NCI-H748 (cell line): ENCODE measurements around the gene SLC38A2.

Experiments
- DNase-seq: peaks from one replicate; lab custom pipeline; 2025; ENCODE audit not compliant: unreplicated experiment; lab: John Stamatoyannopoulos, UW

Gene SLC38A2

DNA sequence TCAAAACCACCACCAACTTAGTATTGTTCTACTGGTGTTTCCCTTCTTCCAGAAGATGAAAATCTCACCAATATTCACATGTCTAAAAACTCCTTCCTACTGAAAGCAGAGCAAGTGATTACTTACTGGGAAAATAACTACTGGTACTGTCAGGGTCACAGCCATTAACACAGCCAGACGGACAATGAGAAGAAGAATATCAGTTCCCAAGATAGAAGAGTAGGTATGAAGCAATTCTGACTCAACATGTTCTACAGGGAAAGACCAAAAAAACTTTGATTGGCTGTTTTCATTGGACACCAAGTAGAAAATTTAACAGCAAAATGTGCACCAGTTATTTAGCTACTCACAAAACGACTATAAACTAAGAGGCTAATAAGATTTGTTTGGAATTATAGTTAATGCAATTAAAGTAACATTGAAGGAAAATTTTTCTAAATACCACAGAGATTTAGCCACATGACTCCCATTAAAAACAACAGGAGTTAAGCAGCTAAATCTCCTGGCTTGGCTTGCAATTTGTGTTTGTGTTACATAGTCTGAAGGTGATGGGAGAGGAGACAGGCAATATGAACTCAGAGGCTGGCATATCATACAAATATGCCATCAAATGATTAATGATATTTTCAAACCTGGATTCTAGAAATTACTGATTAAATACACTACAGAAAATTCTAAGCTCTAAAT lies 9.5 kb downstream of the SLC38A2 start:
- DNase-seq, result no peak

DNA sequence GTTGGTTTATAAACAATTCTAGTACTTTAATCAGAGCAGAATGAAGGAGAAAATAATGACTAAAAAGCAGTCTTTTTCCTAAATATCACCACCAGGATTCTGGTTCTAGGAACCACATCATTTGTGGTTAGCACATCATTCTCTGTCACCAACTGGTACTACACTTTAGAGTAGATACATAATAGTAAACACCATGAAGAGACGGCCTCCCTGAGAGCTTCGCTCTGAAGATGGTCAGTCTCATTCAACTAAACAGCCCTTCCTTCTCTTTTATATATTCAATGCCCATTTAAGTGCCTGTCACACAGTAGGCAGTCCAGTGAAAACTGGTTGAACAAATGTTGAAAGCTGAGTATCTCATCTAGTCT lies 10.9 kb downstream of the SLC38A2 start:
- DNase-seq, result no peak

DNA sequence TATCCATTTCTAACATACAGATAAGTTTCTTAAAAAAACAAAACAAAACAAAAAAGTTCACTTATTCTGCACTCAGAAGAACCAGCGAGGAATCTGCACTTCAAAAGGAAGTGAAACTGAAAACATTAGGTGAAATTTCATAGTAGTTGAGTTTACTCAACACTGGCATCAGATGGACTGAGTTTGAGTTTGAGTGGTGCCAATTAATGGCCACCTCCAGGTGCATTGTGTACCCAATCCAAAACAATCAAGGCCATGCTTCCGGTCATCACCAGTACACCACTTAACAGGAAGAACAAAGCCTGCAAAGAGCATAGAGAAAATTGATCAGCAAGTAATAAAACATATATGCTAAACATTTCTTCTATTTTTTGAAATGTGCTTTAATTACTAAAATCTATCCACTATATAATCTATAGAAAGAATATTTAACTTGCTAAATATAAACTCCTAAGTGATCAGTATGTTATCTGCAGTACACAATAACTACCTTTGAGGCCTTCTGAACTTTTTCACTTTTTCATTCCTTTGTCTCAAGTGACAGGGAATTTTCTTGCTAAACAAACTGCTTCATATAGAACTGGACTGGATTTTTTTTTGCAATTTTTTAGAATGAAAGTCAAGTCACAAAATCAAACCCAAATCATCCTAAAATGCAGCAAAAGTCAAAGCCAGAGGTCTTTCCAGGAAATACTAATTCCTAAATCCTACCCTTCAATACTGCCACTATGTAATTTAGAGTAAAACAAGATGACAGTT lies 11.5 kb downstream of the SLC38A2 start:
- no peak for DNase-seq

GRCh38 chr12:46360370-46360769 lies 12.2 kb downstream of the SLC38A2 start:
- no peak for DNase-seq

- DNase-seq, result no peak
Measured at GRCh38 chr12:46359667-46360280, 12.8 kb downstream of the SLC38A2 start.

DNA sequence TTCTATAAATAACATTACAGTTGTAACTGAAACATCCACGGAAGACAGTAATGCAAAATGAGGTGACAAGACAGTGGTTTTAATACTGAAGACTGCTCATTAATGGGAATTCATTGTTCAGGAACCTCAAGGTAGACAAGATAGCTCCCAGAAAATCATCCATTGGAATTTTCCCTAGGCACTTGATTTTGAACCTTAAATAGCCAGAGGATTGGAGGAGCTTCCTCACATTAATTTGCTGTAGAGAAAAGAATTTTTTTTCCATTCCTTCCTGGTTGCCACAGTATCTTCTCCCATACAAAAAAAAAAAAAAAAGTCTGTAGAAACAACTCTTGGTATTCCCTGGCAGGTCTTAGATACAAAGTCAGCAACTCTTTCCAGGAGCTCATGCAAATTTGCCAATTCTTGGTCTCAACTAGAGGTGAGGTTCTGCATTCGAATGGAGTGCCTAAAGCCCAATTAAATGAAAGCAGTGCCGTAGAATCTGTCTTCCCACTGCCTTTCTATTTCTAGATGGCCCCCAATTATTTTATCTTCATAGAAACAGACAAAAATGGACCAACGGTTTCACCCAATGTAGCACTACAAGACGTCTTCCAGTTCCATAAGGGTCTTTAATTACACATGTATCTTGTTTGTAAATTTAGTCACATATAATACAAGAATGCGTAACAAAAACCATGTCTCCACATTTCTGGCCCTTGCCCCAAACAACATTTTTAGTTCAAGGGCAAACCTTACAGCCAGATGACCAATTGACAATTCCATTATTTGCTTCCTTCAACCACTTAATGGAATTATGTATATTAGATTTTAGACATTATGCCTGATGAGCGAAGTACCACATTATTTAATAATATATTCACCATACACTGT lies 13.5 kb downstream of the SLC38A2 start:
- DNase-seq, result no peak

DNA sequence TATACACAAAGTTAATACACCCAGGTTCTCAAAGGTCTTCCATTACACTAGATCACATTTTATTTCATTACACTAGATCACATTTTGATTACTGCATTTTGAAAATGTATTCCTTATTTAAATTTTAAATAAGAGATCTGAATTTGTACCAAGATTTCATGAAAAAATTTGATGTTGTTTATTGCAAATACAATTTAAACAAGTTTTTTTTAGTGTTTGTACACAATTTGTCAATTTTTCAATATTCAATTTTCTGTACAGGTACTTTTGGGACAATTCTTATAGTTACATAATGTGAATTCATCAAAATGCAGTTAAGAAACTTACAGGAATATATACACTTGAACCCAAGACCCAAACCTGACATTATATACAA lies 14.3 kb downstream of the SLC38A2 start:
- DNase-seq, result no peak

GRCh38 chr12:46357438-46358324 lies 14.9 kb downstream of the SLC38A2 start:
- peak; percentile 12 for DNase-seq

- no peak for DNase-seq
Measured at GRCh38 chr12:46356655-46357437, 15.7 kb downstream of the SLC38A2 start.

GRCh38 chr12:46354802-46355199 lies 17.8 kb downstream of the SLC38A2 start:
- no peak for DNase-seq

GRCh38 chr12:46354111-46354801 lies 18.3 kb downstream of the SLC38A2 start:
- no peak for DNase-seq

GRCh38 chr12:46351886-46352650 lies 20.5 kb downstream of the SLC38A2 start:
- no peak for DNase-seq

- no peak for DNase-seq
Measured at GRCh38 chr12:46351138-46351537, 21.4 kb downstream of the SLC38A2 start.

- DNase-seq, result no peak
Measured at GRCh38 chr12:46349253-46349652, 23.3 kb downstream of the SLC38A2 start.

DNA sequence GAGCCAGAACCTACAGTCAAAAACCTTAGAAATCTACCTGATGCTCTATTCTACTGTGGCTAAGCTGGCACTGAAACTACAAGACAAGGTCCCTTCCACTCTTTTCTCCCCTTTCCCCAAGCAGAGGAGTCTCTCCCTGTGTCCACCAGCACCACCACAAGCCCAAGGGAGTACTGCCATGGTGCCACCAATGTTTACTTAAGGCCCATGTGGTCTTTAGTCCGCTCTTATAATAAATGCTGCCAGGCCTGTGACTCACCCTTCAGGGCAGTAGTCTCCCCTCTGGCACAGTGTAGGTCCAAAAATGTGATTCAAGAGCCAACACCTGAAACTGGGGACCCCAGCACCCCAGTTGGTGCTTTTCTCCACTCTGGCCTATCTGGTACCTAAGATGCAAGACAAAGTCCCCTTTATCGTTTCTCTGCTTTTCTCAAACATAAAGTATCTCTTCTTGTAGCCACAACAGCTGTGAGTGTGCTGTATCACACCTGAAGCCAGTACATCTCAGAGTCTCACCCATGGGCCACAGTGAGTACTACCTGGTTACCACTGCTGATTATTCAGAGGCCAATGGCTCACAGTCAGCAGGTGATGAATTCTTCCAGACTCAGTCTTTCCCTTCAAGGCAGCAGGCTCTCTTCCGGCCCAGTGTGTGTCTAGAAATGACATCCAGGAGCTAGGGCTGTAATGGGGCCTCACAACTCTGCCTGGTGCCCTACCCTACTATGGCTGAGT lies 29.3 kb downstream of the SLC38A2 start:
- no peak for DNase-seq

GRCh38 chr12:46342562-46343033 lies 30.0 kb downstream of the SLC38A2 start:
- peak; percentile 11 for DNase-seq

- no peak for DNase-seq
Measured at GRCh38 chr12:46339051-46339450, 33.5 kb downstream of the SLC38A2 start.
